Measurements from ENCODE around the gene LEMD2. TPM values are rescaled to one million over a fixed set of nuclear protein-coding genes. Genes with fewer than 3 reads are reported as not detected.

LEMD2 gene
- total RNA-seq, 1 experiment from 2014 or later = 91.8 TPM

- Histone ChIP-seq H2AFZ (ENCODE audit: low read length) (no peak overlapping the region), H3K14ac (ENCODE audit: insufficient read depth, low read length) (no peak overlapping the region), H3K4me1 (ENCODE audit: insufficient read depth, low read length) (peaks cover 20% of the 10 kb centered on the region; the same call in 1 of the 2 replicates), H3K4me2 (ENCODE audit: insufficient read depth, insufficient read length, low read length) (peak overlapping the region; percentile 65), H3K18ac (ENCODE audit: insufficient read length, low read depth, low read length) (no peak overlapping the region), H2BK120ac (ENCODE audit: low read depth, low read length, poor library complexity, severe bottlenecking) (no peak overlapping the region), H3K27ac (ENCODE audit: insufficient read length, low read depth, low read length) (no peak overlapping the region), H3K4ac (ENCODE audit: low read depth, low read length) (no peak overlapping the region), H4K20me1 (ENCODE audit: control insufficient read depth, insufficient read depth, insufficient read length) (no peaks in the 10 kb centered on the region), H3K56ac (ENCODE audit: insufficient read length, low read depth, low read length) (no peak overlapping the region), H3K79me2 (ENCODE audit: insufficient read depth, low read length) (peaks cover 9% of the 10 kb centered on the region; the same call in 1 of the 2 replicates), H4K8ac (replicated peaks; ENCODE audit: insufficient read length, low read depth, low read length) (no peak overlapping the region), H2BK15ac (ENCODE audit: low read depth, low read length) (no peak overlapping the region), H2BK12ac (ENCODE audit: insufficient read length, low read depth, low read length) (no peak overlapping the region), H3K9me3 (ENCODE audit: control insufficient read depth, low read depth, low read length) (no peaks in the 10 kb centered on the region), H3K9ac (ENCODE audit: extremely low read depth, insufficient read length, low read length) (no peak overlapping the region), H3K27me3 (ENCODE audit: insufficient read depth, low read length) (no peaks in the 10 kb centered on the region), H4K91ac (ENCODE audit: insufficient read length, low read depth, low read length) (no peak overlapping the region), H3K79me1 (ENCODE audit: insufficient read depth, low read depth, low read length, poor library complexity, severe bottlenecking) (no peaks in the 10 kb centered on the region), H3K23me2 (ENCODE audit: insufficient read length, low read depth, low read length, poor library complexity, severe bottlenecking) (peaks cover 8% of the 10 kb centered on the region), H2BK20ac (ENCODE audit: low read depth, low read length, poor library complexity, severe bottlenecking) (no peak overlapping the region), H4K5ac (ENCODE audit: insufficient read length, low read depth, low read length) (no peak overlapping the region), H3T11ph (ENCODE audit: low read length) (no peak overlapping the region), H2AK5ac (ENCODE audit: insufficient read length, low read length) (no peak overlapping the region), H2BK5ac (ENCODE audit: insufficient read length, low read length) (no peak overlapping the region), H3K23ac (ENCODE audit: insufficient read length, low read depth, low read length) (no peak overlapping the region)
- H3K36me3 Mint-ChIP-seq (ENCODE audit: insufficient read depth in 1 of 3, low read depth in 3 of 3) = peaks cover 3 to 15% (median 14%) of the 10 kb centered on the region in 3 experiments; a peak in 6 of 7 replicates
- H3K27me3 Mint-ChIP-seq (ENCODE audit: low read depth) = no peaks in the 10 kb centered on the region; the same call in 1 of the 2 replicates
- no peak for TF ChIP-seq CTCF (conservative IDR thresholded peaks at IDR 0.05)
- no CpG with 5 or more reads among the region's 11 CpGs for WGBS (ENCODE audit: extremely low coverage, insufficient read length, low lambda C conversion rate)
- H3K9me3 Mint-ChIP-seq = no peaks in the 10 kb centered on the region
- H3K4me3 Mint-ChIP-seq = peak overlapping the region; percentile 58 to 81
- DNase-seq = no peak
- peaks cover 85 to 88% of the 10 kb centered on the region in 2 experiments for H3K4me1 Mint-ChIP-seq
- peak overlapping the region; percentile 71 to 98 (median 93) for H3K27ac Mint-ChIP-seq
Measured at GRCh38 chr6:33789550-33789895, 593 bp upstream of the LEMD2 start.
